ENCODE results near the gene PTCRA.
"Not testable (repeated sequence)": the region's sequence is repeated elsewhere in the genome, so short reads cannot be mapped to it uniquely, and the experiment has no call there.

PTCRA gene

GRCh38 chr6:42915732-42916131 is at the start of gene PTCRA:
Gene PTCRA, plus strand, starts transcription at chr6:42916053. Its CDS starts 17 bp downstream, at chr6:42916070.
- no peak for DNase-seq

- DNase-seq = no peak
Measured at GRCh38 chr6:42870145-42870936, 45.5 kb upstream of the PTCRA start.

- no peak for DNase-seq
Measured at GRCh38 chr6:42871711-42872110, 44.1 kb upstream of the PTCRA start.

- DNase-seq = no peak
Measured at GRCh38 chr6:42873313-42873712, 42.5 kb upstream of the PTCRA start.

GRCh38 chr6:42877695-42878094 is 38.2 kb upstream of the PTCRA start:
- no peak for DNase-seq

GRCh38 chr6:42879372-42880239 is 36.2 kb upstream of the PTCRA start, which contains the start of gene RPL7L1:
Gene RPL7L1, plus strand, starts transcription at chr6:42879616. Its CDS starts 295 bp downstream, at chr6:42879911.
- peak; percentile 32 to 98 (median 92) for DNase-seq

- DNase-seq = not testable (repeated sequence)
Measured at GRCh38 chr6:42880240-42880817, 35.5 kb upstream of the PTCRA start.

- DNase-seq = not testable (repeated sequence)
Measured at GRCh38 chr6:42880871-42881270, 35.0 kb upstream of the PTCRA start.

GRCh38 chr6:42885702-42886101 is 30.2 kb upstream of the PTCRA start:
- no peak for DNase-seq

- not testable (repeated sequence) for DNase-seq
Measured at GRCh38 chr6:42888201-42888600, 27.7 kb upstream of the PTCRA start.

- no peak for DNase-seq
Measured at GRCh38 chr6:42889815-42890214, 26.0 kb upstream of the PTCRA start.

GRCh38 chr6:42890311-42891198 is 25.3 kb upstream of the PTCRA start:
- DNase-seq = peak; percentile 50 to 94 (median 86)

- peak in 1 of 14 donors; percentile 58 for DNase-seq
Measured at GRCh38 chr6:42891199-42891722, 24.6 kb upstream of the PTCRA start.

GRCh38 chr6:42894041-42894828 is 21.6 kb upstream of the PTCRA start:
- not testable (repeated sequence) for DNase-seq

GRCh38 chr6:42896178-42896719 is 19.6 kb upstream of the PTCRA start:
- DNase-seq = no peak

GRCh38 chr6:42898891-42899361 is 16.9 kb upstream of the PTCRA start:
- DNase-seq = peak in 10 of 14 donors; percentile 2 to 61 (median 26)

- no peak for DNase-seq
Measured at GRCh38 chr6:42899871-42900270, 16.0 kb upstream of the PTCRA start.

- DNase-seq = peak in 12 of 14 donors; percentile 21 to 74 (median 45)
Measured at GRCh38 chr6:42901538-42901957, 14.3 kb upstream of the PTCRA start.

GRCh38 chr6:42902429-42903263 is 13.2 kb upstream of the PTCRA start:
- DNase-seq = not testable (repeated sequence)

Measured in C1 segment of cervical spinal cord (tissue), 14 donors.